Suppressor macrophage treated with lipopolysaccharide for 1 hour (primary cell): ENCODE results near the gene SCN1A.
"Not testable (repeated sequence)": the region's sequence is repeated elsewhere in the genome, so short reads cannot be mapped to it uniquely, and the experiment has no call there.

ENCODE experiments used
- DNase-seq, 3 donors: peaks; one replicate each; pipeline ENCODE4 v3.0.0-alpha.2; 2020 to 2022

SCN1A gene

DNA sequence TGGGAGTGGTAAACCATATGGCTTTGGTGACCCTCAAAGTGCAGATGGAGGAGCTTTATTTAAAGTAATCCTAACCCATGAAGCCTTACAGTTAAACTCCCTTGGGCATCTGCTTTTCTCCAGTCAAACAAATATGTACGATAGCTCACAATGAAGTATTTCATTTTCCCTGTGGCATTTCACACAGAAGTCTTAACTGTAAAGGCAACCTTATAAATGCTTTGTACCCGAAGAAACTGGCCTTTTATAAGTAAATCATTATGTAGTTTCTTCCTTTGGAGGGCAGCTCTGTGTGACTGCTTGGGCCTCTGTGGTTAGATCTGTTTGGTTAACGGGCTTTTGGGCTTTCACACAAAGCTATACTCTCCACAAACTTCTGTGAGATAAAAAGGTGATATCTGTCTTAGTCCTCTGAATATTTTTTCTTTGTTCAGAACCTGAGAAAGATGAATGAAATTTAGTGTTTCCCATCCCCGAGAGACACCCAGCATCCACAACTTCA lies 46.6 kb downstream of the SCN1A start:
- no peak for DNase-seq

GRCh38 chr2:166074430-166074829 lies 53.4 kb downstream of the SCN1A start:
- no peak for DNase-seq

DNA sequence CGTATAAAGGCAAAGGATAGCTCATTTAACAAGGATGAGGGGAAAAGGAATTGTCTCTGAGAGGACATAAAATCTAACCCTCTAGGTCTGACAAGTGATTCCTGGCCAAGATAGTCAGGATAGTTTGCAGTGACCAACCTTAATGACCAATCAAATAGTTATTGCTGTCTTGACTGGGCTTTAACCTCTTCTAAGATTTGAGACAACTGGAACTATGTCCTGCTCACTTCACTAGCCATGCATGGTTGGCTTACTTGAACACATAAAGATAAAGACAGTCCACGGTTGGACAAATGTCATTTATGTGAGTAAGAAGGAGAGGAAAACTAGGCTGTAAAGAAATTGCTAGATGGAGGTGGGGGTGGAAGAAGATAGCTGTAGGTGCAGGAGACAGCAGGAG lies 53.8 kb downstream of the SCN1A start:
- DNase-seq, result no peak

DNA sequence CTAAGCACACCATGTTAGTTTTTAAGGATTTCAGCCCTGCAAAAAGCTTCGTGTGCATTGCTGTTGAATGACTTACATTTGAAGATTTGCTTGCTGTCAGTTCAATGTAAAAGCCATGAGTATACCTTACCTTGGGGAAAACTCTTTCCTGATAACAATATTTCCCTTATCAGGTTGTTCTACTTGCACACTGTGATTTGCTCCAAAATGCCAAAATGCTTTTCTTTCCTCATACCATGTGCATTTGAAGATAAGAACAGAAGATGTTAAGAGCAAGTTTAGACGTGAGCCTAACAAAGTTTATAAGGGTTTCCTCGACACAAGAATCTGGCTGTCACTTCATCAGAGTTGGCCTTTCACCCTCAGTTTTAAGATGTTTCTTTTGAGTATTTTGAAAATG lies 57.6 kb downstream of the SCN1A start:
- DNase-seq, result no peak

DNA sequence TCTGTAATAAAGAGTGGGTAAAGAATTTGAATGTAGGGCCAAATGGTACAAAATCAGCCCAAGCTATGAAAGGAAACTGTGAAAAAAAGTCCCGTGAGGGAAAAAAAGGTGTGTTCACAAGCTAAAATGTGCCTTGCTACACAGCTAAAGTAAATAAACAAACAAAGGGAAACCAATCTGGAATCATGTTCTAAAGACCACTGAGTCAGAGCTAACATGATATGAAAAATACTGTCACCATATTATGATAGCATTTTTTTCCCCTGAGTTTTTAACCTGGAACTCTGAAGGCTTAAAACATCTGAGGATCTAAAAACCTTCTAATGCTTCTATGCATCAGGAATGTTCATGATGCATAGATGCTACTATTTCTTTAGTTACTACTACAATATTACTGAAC lies 58.8 kb downstream of the SCN1A start:
- no peak for DNase-seq

GRCh38 chr2:166067229-166067628 lies 60.6 kb downstream of the SCN1A start:
- peak; percentile 61 to 78 (median 77) for DNase-seq

DNA sequence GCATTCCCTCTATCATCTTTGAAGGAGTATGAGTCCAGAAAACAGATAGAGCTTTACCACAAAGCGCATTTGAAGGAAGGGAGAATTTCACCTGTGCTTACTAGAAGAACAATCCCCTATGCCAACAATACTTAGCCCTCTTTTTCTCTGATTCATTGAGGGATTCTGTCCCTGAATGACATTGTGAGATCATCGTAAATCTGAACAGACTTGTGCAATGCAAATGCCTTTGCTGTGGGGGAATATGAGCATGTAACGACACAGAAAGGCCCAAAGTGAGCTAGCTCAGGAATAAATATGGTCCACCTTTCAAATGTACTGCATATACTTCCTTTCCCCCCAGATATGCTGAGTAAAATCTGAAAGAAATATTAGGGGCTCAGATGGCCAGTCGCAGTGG lies 67.6 kb downstream of the SCN1A start:
- no peak for DNase-seq

- DNase-seq, result peak; percentile 51 to 73 (median 56)
Measured at GRCh38 chr2:166057370-166058164, 70.3 kb downstream of the SCN1A start.

DNA sequence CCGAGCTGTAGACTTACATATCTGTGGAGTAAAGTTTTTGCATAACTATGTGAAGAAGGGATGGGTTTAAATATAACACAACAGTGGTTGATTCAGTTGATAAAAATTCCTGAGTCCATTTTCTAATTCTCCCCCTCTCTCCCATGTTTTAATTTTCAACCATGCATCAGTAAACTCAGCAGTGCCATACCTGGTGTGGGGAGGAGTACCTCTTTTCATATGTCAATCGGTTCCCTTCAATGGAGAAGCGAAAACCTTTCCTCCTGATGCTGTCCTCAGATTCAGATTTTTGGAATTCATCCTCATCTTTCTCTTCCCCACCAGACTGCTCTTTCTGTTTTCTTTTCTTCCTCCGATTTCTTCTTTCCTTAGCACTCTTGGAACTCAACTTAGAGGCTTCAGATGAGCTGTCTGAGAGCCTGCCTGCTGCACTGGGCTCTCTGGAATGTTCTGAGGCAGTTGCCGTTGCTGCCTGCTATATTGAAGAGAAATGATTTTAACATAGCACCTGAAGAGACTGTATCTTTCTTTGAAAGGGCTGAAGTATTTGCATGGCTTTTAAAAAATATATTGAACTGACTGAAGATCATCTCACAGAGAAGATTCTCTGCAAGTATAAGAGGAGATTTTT lies 82.9 kb downstream of the SCN1A start:
- no peak for DNase-seq

DNA sequence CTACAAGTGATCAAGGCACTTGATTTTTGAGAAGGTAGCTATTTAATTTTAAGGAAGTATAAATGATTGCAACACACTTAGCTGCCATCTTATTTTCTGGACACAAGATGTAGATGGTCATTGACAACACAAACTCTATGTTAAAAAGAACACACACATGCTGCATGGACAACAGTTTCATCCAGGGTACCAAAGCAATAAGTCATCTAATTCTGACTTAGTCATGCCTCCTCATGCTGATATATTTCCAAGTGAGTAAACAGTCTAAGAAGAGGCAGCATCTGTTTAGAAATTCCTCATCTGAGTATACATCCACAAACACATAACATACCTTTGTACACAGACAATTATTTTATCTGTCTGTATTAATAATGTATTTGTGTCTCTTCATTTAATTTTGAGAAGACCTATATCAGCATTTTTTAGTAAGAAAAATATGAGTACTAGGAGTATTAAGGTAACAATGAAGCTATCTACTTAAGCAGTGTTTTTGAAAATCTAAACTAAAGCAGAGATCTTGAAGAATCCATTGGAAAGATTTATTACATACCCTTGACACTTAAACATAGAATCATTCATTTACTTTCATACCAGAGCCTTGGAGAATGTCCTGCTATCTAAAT lies 84.9 kb downstream of the SCN1A start:
- DNase-seq, result no peak

GRCh38 chr2:166042356-166042755 lies 85.5 kb downstream of the SCN1A start:
- DNase-seq, result peak in 1 of 3 donors; percentile 12

GRCh38 chr2:166041613-166042012 lies 86.2 kb downstream of the SCN1A start:
- DNase-seq, result no peak

DNA sequence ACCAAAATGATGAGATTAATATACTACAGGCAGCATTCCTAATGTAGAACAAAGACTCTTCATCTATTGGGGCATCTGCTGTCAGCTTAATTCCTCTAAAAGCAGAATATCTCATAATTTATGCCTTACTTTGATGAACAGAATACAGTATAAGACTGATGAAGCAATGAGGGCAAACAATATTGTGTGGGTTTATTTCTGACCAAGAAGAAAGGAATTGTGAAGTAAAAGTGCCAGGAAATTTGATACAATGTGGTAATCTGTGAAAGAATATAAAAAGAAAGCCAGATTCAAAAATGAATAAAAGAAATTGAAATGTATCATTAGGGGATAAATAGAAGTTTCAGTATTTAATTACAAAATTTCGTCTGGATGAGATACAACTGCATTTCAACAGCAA lies 95.5 kb downstream of the SCN1A start:
- DNase-seq, result no peak

- DNase-seq, result no peak
Measured at GRCh38 chr2:166031054-166031453, 96.8 kb downstream of the SCN1A start.

GRCh38 chr2:166025313-166025712 lies 102.5 kb downstream of the SCN1A start:
- no peak for DNase-seq

DNA sequence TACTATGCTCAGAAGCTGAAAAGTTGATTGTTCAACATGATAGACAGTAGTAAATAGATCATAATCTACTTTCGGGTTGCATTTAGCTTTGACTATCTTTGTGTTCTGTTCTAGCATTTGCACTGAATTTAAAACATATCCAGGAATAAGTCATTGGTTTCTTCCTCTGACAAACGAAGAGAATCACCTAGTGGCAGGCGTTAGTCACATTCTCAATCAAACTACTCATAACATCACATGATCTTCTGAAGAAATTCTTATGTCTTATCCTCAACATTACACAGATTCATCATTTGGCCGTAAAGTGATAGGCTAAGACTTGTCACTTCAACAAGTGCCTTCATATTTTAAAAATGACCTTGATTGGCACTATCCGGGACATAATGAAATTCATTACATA lies 110.6 kb downstream of the SCN1A start:
- DNase-seq, result no peak

GRCh38 chr2:166013878-166014277 lies 113.9 kb downstream of the SCN1A start:
- no peak for DNase-seq

GRCh38 chr2:166011660-166012059 lies 116.2 kb downstream of the SCN1A start:
- no peak for DNase-seq

- no peak for DNase-seq
Measured at GRCh38 chr2:166000401-166000800, 127.4 kb downstream of the SCN1A start.

- DNase-seq, result no peak
Measured at GRCh38 chr2:165990846-165991245, 137.0 kb downstream of the SCN1A start.

DNA sequence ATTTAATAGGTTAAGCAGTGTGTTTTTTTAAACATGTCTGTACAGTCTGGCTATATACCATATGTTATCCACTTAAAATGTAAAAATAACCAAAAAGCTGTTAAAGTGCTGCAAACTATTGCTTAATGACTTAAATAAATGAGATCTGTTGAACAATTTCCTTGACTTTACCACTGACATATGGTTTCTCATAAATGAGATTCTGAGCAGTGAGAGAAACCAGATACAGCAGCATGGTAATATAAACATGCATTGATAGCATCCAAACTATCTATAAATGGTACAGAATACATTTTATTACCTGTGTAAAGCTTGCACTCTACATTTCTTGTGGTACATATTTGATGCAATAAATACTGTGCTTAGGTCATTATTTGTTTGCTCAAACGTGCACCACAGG lies 138.0 kb downstream of the SCN1A start:
- DNase-seq, result no peak

DNA sequence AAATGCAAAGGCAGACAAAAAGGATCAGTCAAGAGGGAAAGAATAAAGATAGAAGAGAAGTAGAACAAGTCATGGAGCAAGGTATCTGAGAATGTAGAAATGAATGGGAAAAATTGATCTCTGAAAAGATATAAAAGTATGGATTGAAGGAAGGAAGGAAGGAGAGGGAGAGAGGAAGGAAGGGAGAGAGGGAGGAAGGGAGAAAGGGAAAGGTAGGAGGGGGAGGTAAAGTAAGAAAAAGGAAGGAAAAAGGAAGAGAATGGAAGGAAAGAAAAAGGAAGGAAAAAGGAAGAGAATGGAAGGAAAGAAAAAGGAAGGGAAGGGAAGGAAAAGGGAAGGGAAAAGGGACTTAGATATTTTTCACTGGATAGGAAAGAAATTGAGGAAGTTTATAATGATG lies 142.7 kb downstream of the SCN1A start:
- DNase-seq, result no peak

- not testable (repeated sequence) for DNase-seq
Measured at GRCh38 chr2:165972161-165972560, 155.7 kb downstream of the SCN1A start.

DNA sequence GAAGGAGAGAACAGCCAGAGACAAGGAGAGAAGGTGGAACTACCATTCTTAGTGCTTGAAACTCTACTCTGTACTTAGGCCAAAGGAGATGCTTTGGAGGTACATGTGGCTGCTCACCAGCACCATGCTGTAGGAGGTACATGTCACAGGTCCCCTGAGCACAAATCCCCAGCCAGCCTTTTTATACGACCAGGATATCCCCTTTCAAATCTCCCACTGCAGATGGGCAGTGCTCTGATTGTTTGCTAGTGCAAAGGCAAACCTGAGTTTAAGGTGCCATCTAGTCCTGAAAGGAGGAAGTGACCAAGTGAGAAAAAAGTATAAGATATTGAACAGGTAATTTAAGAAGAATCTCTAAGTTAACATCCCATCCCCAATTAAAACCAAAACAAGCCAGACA lies 157.2 kb downstream of the SCN1A start:
- no peak for DNase-seq
